ENCODE data around the gene FGF18. TPM values are rescaled to one million over a fixed set of nuclear protein-coding genes. Genes with fewer than 3 reads are reported as not detected.

FGF18 gene
- total RNA-seq, 1 experiment from 2014 or later: 2.1 TPM

GRCh38 chr5:171506951-171507350 is 87.5 kb downstream of the FGF18 start:
- Histone ChIP-seq H3K4me1 (no peaks in the 10 kb centered on the region), H3K4me3 (ENCODE audit: low read depth, low read length) (no peak overlapping the region), H3K9me3 (no peaks in the 10 kb centered on the region), H3K27me3 (replicated peaks; ENCODE audit: control insufficient read depth, insufficient read depth, low read length) (no peaks in the 10 kb centered on the region), H3K36me3 (ENCODE audit: control insufficient read depth, insufficient read depth, low read length) (no peaks in the 10 kb centered on the region)
- Mint-ChIP-seq H3K27me3 (ENCODE audit: insufficient read depth, unreplicated experiment) (peaks cover 23% of the 10 kb centered on the region), H3K4me1 (ENCODE audit: low read depth, unreplicated experiment) (no peaks in the 10 kb centered on the region), H3K36me3 (ENCODE audit: insufficient read depth, unreplicated experiment) (no peaks in the 10 kb centered on the region), H3K27ac (ENCODE audit: unreplicated experiment) (no peak overlapping the region), H3K9me3 (ENCODE audit: unreplicated experiment) (no peaks in the 10 kb centered on the region), H3K4me3 (ENCODE audit: unreplicated experiment) (no peak overlapping the region)
- no TSS peak for BruUV-seq (replicated peaks)
- ChIA-PET CTCF (no interaction called here), POLR2A (no interaction called here)
- DNase-seq: no peak
- intact Hi-C loops (cut with micrococcal nuclease; ENCODE audit: unreplicated experiment): no loop called here
- no peak for TF ChIP-seq CTCF (IDR thresholded peaks at IDR 0.05; ENCODE audit: insufficient read depth in 1 of 2, low read depth in 1 of 2, low read length in 1 of 2, severe bottlenecking in 1 of 2, unreplicated experiment in 1 of 2)

Small RNA genes within 50 kb of the gene (microRNA-seq; reads per million reads assigned to microRNA genes)
- gene MIR3912: 0.56 reads per million

Other genes with a start within 250 kb of the FGF18 start
- not detected in 2 replicates for gene TLX3, start 110.4 kb upstream of the FGF18 start, total RNA-seq (2022)
- 2,112 and 2,207 TPM in 2 replicates for gene NPM1, start 31.8 kb upstream of the FGF18 start, total RNA-seq (2022)